Muscle of arm (tissue), 12 donors: ENCODE data around the gene PDE1C. TPM values are rescaled to one million over a fixed set of nuclear protein-coding genes. Genes with fewer than 3 reads are reported as not detected.

ENCODE experiments used
- DNase-seq: peaks from one replicate; pipeline ENCODE4 v3.0.0-alpha.2; 2013
- polyA plus RNA-seq, 12 donors: library from polyadenylated mRNA; unstranded; fragments of 120-200 nt; gene quantifications; one replicate each; pipeline ENCODE4 v1.2.1, GENCODE V29; 2013; ENCODE audit not compliant: insufficient read length in 12 of 12

Gene PDE1C
- polyA plus RNA-seq, 12 donors = 1.9 to 7.0 (median 3.5) TPM; not detected in 1

DNA sequence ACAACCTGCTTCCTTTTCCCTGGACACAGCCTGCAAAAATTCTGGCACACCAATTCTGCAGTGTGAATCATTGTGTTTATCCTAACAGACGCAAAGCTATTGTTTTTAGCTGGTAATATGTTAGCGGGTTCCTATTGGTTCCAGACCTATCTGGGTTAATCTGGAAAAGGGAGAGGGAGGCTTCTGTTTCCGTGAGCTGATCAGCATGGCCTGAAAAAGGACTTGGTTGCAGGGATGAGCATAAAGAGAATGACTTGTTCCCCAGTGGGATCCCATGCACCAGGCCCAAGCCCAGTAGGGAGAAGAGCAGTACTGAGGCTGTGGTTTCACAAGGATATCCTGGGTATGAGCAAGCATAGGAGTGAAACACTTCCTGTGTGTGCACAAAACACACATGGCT is 78.4 kb downstream of the PDE1C start:
- DNase-seq = no peak

DNA sequence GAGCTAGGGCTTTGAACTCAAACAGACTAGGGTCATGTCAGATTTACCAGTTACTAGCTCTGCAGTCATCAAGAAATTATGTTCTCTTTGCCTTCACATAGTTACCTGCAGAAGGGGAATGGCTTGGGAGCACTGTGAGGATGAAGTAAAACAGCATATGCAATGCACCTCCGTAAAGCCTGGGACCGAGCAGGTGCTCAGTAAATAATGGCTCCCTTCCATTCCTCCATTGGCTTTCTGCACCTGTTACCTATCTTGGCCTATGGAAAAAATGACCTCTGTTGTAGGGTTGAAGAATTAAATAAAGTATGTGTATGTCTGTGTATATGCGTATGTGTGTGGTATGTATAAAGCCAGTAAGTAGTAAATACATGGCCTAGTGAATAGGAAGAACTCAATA is 78.8 kb downstream of the PDE1C start:
- DNase-seq = no peak

DNA sequence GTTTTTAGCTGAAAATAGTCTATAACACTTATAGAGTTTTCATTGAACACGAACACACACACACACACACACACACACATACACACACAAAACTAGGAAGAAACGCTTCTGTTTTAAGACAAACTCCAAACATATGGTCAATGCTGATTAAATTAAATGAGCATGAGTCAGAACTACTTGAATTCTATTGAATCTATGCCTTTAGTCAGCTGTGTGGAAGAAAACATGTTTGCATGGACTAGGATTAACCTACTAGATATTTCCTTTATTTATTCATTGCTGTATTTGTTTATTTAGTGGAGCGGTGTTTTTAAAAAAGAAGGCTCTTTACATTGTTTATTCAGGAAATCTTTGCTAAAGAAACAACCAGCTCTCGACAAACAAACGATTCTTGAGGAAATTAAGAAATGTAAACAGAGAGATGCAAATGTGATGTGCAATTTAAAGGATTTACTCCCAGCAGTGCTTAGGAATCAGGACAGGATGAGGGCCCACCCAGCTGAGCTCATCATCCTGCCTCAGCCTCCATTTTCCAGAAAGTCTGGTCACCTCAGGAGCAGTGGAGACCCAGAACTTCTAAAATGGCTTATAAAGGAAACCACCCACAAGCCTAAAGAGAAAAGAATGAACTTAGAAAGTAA is 83.2 kb downstream of the PDE1C start:
- DNase-seq = no peak

DNA sequence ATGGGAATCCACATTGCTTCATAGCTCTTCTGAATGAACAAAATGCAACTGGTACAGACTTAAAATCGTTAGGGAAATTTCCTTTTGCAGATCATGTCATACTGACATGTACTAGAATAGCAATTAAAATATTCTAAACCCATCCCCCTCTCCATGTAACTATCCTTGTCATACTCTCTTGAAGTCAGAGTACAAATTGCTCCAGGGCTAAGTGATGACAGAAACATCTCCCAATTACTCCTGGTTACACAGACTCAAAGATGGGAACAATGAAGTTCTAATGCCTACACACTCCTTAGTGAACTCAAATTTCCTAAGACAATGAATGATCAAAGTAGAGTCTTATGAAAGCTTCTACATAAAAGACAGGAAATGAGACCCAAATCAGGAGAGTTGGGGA is 87.2 kb downstream of the PDE1C start:
- DNase-seq = no peak

DNA sequence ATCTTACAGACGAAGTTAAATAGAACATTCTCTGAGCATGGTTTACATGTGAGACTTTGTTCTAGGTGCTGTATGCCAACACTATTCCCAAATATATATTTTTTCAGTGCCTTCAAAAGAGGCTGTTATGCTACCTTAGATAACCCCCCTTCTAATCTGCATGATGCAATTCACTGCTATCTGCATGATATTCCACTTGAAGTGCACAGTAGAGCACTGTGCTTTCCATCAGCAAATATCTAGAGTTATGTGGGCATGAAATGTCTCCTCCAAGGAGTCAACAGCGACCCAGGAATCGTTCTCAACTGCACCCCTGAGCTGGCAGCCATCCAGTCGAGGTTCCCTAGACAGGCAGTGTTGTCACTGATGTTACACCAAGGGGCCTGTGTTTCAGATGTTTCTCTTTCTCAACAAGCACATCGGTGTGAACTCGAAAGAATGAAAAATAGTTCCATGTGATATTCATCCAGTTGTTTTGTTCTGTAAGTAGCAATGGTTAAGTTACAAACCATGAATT is 88.3 kb downstream of the PDE1C start:
- DNase-seq = no peak

DNA sequence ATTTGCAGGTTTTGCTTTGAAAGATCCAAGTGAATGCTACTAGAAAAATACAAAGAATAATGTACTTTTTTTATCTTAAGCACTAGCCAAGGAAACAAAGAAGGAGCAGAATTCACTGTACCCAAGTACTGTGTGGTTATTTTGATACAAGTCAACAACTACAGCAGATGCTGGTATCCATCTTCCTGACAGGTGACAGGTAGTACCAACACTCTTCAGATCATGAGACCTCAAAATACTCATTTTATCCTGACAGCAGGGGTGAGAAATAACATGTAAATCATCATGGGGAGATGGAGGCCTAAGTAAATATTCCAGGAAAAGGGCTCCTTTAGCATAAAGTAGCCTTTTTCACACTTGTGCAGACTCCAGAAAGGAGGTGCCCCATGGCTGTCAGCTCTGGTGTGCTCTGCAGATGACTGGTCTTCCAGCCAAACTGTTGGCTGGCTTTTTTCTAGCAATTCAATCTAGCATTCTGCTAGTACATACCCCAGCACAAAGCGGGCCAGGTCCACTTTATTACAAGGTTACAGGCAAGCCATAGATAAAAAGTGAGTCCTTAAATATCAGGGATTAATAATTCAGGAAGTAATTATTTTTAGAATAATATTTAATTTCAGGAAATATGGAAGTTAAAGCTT is 90.4 kb downstream of the PDE1C start:
- no peak for DNase-seq

DNA sequence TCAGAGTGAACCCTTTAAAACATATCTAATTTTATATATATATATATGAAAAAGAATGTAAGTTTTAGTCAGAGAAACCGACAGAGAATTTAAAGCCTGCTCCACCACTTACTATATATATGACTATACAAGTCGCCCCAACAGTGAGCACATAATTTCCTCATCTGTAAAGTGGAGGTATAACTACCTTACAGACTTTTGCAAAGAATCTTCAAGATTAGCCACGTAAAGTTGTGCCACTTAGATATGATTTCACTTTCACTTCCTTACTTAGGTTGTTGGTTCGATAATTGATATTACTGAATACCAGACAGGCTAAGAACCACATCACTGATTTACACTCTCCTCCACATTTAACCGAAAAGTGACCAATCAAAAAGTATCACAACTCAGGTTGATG is 94.7 kb downstream of the PDE1C start:
- no peak for DNase-seq

DNA sequence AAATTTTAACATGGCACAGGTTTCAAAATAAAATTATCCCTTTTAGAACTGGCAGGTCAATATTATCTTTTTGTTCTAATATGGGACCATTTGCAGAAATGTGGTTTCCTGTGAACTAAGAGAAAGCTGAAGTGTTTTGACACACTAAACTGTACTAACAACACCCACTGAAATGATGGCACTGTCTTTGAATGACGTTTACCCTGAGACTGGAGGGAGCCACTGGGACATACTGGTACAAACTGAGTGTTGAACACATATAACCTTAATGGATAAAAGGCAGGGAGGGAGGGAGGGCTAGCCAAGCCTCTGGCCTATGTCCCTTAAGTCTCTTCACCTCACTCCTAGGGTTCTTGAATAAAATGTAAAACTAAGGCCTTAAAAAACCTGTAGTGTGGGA is 95.9 kb downstream of the PDE1C start:
- DNase-seq = no peak

DNA sequence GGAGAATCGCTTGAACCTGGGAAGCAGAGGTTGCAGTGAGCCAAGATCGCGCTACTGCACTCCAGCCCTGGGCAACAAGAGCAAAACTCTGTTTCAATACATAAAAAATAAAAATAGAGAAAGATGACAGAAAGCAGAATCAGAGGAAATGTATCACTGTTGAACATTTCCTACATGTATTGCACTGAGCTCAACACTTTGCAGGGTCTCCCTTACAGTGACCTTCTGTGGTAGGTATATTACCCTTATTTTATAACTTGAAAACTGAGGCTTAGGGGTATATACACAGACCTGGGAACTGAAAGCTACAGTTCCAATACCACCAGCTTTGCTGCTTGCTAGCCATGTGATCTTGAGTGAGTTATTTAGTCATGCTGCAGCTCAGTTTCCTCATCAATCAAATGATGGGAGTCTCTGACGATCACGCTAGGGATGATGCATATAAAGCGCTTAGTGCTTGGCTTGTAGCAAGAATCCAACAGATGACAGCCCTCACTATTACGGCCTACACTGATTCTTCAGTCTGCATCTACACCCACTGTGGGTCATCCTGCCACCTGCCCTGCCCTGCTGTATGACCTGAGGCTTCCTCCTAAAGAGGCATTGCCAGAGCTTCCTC is 99.0 kb downstream of the PDE1C start:
- DNase-seq = no peak

DNA sequence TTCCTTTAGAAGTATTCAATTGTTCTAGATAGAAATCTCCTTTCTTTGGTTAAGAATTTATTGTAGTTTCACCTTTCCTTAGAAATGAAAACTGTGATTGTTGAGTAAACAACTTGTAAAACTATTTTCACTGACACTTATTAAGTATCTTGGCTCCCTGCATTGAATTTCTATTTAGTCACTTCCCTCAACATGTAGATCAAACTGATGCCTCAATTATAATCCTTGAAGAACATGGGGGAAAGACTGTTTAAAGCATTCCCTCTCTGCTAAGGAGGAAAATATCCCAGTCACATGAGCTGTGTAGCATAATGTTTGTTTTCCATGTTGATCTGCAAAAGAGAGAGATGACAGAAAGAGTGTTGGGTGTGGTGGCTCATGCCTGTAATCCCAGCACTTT is 99.7 kb downstream of the PDE1C start:
- no peak for DNase-seq

DNA sequence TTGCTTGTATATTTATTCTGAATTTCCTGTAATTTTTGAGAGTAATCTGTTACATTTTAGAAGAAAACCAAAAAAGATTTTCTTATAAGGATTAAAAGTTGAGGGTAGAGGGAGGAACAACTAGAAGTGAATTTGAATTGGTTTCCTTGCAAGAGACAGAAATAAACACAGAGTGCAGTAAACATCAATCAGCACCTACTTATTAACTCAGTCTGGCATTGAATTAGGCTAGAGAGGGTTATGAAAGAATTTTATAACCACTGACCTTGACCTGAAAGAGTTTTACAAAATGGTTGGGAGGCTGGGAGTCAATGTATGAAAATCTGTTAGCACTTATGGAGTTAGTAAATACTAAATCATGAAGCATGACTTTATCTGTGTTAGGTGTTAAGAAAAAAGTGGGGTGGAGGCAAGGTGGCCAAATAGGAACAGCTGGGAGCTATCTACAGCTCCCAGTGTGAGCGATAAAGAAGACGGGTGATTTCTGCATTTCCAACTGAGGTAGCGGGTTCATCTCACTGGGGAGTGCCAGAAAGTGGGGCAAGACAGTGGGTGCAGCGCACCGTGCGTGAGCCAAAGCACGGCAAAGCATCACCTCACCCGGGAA is 106.5 kb downstream of the PDE1C start:
- DNase-seq = no peak

DNA sequence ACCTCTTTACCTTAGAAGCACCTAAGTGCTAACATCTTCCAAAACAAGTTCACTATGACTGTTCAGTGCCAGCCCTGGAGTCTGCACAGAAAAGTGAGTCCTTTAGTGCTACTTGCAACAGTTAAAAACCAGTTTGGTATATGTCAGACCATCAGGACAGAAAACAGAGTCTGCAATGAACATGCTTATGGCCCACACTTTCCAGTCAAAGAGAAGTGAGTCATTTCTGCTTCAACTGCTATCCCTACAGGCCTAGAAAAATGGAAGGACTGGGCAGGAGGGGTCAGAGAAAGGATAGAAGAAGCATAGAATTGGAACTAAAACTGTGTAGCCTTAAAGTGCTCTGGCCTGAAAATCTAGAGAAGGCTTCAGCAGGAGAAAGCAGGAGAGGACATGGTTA is 108.0 kb downstream of the PDE1C start:
- DNase-seq = no peak

DNA sequence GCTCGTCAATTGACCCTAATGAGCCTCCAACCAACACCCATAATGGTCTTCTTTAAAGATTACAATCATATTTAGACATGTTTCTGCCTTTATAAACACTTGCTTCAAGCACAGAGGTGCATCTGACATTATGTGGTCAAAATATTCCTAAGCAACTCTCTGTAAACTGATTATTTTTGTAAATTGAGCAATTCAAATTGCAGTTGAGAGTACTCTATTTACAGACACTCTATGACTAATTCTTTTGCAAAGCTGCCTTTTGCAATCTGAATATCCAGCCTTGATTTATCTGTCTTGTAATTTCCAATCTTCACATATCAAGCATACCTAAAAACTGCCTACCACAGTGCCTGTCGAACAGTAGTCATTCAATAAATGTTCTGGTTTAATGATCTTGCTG is 112.0 kb downstream of the PDE1C start:
- DNase-seq = no peak

DNA sequence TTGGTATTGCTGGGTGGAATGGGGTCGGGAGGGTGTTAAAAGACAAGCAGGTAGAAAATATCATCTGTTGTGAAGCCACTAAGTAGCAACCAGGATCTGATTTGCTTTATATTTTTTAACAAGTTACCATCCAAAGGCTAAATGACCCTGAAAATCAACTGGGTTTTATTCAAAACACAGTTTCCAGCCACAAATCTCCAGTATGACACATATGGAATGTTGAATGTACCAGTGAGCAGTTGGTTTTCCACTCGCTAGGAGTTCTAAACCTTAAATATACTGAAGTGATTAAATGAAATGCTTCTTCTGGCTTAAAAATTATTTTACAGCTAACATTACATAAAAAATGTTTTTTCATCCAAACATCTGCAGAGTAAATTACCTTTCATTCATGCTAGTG is 112.5 kb downstream of the PDE1C start:
- no peak for DNase-seq

DNA sequence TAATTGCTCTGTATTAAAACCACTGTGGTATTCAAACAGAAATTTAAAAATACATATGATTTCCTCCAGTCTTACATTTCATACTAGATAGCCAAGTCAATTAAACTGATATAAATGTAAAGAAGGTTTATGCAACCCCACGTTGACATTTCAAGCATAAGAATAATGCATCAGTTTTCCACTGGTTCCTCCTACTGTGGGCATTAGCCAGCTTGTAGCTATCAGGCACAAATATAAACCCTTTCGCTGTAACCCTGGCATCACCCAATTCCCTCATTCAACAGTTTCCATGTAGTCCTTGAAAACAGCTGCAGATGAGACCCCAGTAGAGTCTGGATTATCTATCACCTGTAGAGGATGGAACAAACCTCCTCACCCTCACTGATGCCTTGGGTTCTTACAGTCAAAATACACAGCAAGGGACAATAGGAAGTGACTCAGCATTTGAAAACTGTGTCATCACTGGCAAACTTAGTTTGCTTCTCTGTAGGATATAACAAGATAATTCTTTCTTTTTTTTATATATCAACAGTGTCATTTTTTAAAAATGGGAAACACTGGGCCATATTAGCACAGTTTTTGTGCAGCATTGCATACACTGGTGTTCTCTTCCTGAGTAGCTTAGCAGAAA is 113.0 kb downstream of the PDE1C start:
- DNase-seq = no peak

DNA sequence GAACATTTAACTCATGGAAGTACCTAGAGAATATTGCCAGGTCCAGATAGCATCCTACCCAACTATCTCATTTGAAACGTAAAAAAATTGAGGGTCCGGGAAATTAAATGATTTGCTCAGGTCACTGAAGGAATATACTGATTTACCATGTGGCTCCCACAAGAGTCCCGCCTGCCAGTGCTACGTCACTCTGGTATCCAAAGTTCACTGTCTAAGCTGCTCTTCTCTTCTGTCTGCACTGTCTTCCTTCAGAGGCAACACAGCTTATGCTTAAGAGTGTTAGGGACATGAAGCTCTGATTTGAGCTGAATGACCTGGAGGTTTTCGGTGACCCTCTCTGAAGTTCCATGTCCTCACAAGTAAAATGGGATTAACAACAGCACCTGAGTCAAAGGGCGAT is 114.6 kb downstream of the PDE1C start:
- DNase-seq = no peak

DNA sequence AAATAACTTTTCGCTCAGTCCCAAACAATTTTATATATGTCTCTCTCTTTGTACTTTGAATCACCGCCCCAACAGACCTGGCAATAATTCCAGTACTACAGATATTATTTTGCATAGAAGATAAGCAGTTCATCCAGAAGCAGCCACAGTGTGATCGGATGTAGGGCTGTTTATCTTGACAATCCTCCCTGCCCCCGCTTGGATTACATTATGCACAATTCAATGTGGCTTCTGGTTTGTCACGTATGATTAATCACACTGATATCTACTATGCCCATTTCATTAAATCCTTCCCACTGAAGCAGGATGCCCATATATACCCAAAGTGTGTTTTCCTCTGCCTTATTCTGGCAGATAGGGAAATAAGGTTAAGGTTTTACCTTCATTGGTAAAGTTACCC is 115.2 kb downstream of the PDE1C start:
- no peak for DNase-seq

DNA sequence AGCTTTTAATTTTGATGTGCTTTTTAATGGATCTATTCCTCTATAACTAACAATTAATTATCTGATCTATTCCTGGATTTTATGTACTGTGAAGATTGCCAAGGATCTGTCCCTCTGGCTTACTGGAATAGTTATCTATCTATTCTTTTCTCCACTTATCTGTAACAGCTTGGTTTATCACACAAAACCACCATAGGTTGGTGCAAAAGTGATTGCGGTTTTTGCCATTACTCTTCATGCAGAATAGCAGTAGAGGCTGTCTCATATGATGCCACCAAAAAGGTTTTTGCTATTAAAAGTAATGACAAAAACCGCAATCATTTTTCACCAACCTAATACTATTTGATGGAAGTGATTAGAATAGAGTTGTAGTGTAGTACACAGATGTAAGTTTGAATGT is 115.7 kb downstream of the PDE1C start:
- no peak for DNase-seq

DNA sequence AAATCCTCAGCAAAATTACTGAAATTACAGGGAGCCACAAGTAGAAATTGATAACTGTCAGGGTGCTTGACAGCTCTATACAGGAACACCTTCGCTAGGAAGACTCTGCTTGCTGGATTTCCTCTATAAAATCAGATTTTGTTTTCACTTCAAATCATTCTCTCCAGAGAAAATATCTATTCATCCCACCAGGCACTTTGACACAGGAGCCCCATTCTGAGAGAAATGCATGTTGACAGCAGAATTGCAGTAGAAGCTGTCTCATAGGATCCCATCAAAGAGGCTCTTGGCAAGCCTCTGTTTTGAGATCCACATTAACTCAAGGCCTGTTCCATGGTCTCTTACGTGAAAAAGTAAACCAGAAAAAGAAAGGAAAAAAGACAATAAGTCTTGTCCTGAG is 116.8 kb downstream of the PDE1C start:
- no peak for DNase-seq

DNA sequence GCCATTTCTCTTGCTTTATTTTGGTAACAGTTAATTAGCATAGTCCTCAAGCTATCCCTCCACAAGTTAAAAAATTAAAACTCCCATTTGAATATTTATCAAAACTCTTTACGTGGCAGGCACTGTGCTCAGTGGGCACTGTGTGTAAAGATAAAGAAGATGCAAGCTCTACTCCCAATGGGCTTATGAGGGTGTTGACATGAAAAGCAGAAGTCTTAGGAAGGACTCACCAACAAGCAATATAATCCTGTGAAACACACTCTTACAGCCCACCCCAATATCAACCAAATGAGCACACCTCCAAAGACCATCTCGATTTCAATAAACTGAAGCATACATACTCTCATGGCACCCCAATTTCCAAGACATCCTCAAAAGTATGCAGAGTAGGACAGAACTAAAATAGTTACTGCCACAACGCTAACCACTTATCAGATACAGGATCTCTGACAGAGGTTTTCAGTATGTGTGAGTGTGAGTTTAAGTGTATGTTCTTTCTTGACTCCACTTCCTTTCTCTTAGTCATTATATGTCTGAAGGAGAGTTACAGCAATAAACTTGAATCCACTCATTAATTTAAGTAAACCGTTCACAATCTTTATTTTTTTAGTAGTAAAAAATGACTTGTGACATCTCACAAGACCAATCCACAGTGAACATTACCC is 120.0 kb downstream of the PDE1C start:
- no peak for DNase-seq

DNA sequence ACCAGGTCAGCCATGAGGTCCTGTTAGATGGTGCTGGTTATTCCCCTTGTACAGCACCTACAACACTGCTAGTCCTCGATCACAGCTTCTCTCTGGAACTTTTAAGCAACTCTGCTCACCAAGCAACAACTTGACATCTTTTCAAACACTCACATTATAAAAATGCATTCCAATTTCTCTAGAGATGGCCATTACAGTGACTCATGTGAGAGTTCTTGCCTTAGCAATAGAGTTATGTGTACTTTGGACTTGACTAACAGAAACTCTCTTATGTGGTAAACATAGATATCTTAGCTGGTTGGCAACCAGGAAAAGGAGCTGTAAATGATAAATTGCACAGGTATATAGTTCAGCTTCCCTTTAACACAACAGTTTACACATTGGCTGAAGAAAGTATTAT is 122.2 kb downstream of the PDE1C start:
- no peak for DNase-seq

DNA sequence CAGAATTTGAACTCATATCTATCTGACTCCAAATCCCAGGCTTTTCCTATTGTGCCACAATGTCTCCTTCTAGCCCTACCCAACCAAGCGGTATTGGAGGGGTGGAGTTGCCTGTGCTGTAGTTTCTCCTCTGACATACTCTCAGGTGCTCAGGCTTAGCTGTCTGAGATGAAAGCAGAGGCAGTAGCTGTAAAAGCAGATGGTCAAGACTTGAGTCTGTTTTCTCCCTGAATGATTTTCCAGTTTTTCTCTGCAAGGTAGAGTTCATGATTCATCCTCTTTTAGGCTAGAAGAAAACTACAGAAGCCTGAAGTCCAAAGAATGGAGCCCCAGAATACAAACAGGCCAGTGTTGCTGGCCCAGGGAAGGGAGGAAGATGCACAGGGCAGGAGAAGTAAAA is 130.0 kb downstream of the PDE1C start:
- DNase-seq = no peak
